H1 (cell line): ENCODE measurements around the gene CASP12. TPM values are rescaled to one million over a fixed set of nuclear protein-coding genes. Genes with fewer than 3 reads are reported as not detected.

Source experiments
- CTCF ChIA-PET: fragments of 300-600 bp; sonication (Branson Sonifier 250); formaldehyde crosslinking; loops from one replicate; lab custom pipeline; 2021; ENCODE audit not compliant: partially characterized antibody; lab: Charles Lee
- POLR2A ChIA-PET: fragments of 300-600 bp; sonication (Branson Sonifier 250); formaldehyde crosslinking; loops from one replicate; lab custom pipeline; 2021; ENCODE audit warnings: inconsistent platforms; ENCODE audit not compliant: partially characterized antibody; lab: Charles Lee
- DNase-seq, 2 experiments: peaks; one replicate each; pipeline versions ENCODE4 v3.0.0 to v3.0.0-alpha.2; 2010 to 2022; ENCODE audit warnings: low spot score in 2 of 2, low read depth in 1 of 2, mixed read lengths in 1 of 2
- FAIRE-seq: peaks from 2 replicates; lab custom pipeline; 2011; peaks lifted over from hg19 to GRCh38; lab: Jason Lieb, UNC
- H2AFZ ChIP-seq: 2 replicates; pipeline ENCODE4 v1.8.1; 2012; ENCODE audit warnings: low read length, inconsistent platforms
- H2AK5ac ChIP-seq: 2 replicates; pipeline ENCODE4 v1.6.1; 2013; ENCODE audit warnings: low read depth, low read length
- H2BK120ac ChIP-seq: replicated peaks from 2 replicates; pipeline ENCODE3; 2013; ENCODE audit warnings: low read depth, low read length, inconsistent platforms
- H2BK12ac ChIP-seq: 2 replicates; pipeline ENCODE4 v1.6.1; 2013; ENCODE audit warnings: low read depth, low read length
- H2BK15ac ChIP-seq: 2 replicates; pipeline ENCODE4 v1.6.1; 2013; ENCODE audit warnings: low read length
- H2BK20ac ChIP-seq: 2 replicates; pipeline ENCODE4 v1.6.1; 2013; ENCODE audit warnings: low read length
- H2BK5ac ChIP-seq: 2 replicates; pipeline ENCODE4 v1.6.1; 2013; ENCODE audit warnings: low read depth, low read length
- H3K14ac ChIP-seq: 2 replicates; pipeline ENCODE4 v1.6.1; 2013; ENCODE audit warnings: inconsistent platforms; ENCODE audit not compliant: insufficient read length
- H3K18ac ChIP-seq: 2 replicates; pipeline ENCODE4 v1.6.1; 2013; ENCODE audit warnings: low read length; ENCODE audit errors: extremely low read depth
- H3K23ac ChIP-seq: 2 replicates; pipeline ENCODE4 v1.6.1; 2013; ENCODE audit warnings: inconsistent platforms; ENCODE audit not compliant: insufficient read length
- H3K23me2 ChIP-seq: 2 replicates; pipeline ENCODE4 v1.6.1; 2013; ENCODE audit warnings: low read depth, low read length
- H3K27ac ChIP-seq: 2 replicates; pipeline ENCODE4 v1.6.1; 2011; ENCODE audit warnings: low read depth, low read length, inconsistent platforms
- H3K27me3 ChIP-seq, 4 experiments: replicated peaks in 1 of 4; 1 replicate in 1 of 4; 2 replicates in 3 of 4; pipeline versions ENCODE4 v1.6.1 to v1.8.1; 2011 to 2013; ENCODE audit warnings: low read length in 3 of 4, mild to moderate bottlenecking in 3 of 4, inconsistent platforms in 2 of 4, mixed read lengths in 2 of 4, moderate library complexity in 1 of 4; ENCODE audit not compliant: control insufficient read depth in 3 of 4, insufficient read depth in 3 of 4; ENCODE audit errors: extremely low read depth in 1 of 4
- H3K36me3 ChIP-seq, 4 experiments: 2 replicates each; pipeline versions ENCODE4 v1.6.1 to v1.8.1; 2011 to 2013; ENCODE audit warnings: mild to moderate bottlenecking in 4 of 4, low read length in 3 of 4, moderate library complexity in 2 of 4, control low read depth in 1 of 4, inconsistent platforms in 1 of 4; ENCODE audit not compliant: insufficient read depth in 4 of 4, control insufficient read depth in 2 of 4
- H3K4ac ChIP-seq: replicated peaks from 2 replicates; pipeline ENCODE3; 2013; ENCODE audit warnings: low read length, low read depth, mixed read lengths, inconsistent platforms; ENCODE audit not compliant: insufficient read length
- H3K4me1 ChIP-seq, 4 experiments: replicated peaks in 1 of 4; 1 replicate in 1 of 4; 2 replicates in 3 of 4; pipeline versions ENCODE4 v1.6.1 to v1.8.1; 2011 to 2013; ENCODE audit warnings: low read length in 3 of 4, inconsistent platforms in 2 of 4, mixed read lengths in 1 of 4; ENCODE audit not compliant: insufficient read depth in 4 of 4, control insufficient read depth in 3 of 4
- H3K4me2 ChIP-seq, 2 experiments: 2 replicates each; pipeline versions ENCODE4 v1.6.1 to v1.8.1; 2011 to 2013; ENCODE audit warnings: low read depth in 2 of 2, low read length in 2 of 2, control low read depth in 1 of 2, inconsistent platforms in 1 of 2, mild to moderate bottlenecking in 1 of 2; ENCODE audit not compliant: insufficient read depth in 1 of 2
- H3K4me3 ChIP-seq, 4 experiments: fragments of 200-600, 300-600 bp in 1 of 4; sonication (generic), shearing (Covaris generic), sonication (Bioruptor Twin) in 1 of 4; 2 replicates each; pipeline versions ENCODE4 v1.5.1 to v1.8.1; 2011 to 2016; ENCODE audit warnings: low read length in 4 of 4, low read depth in 3 of 4, control low read depth in 2 of 4, inconsistent platforms in 2 of 4, mild to moderate bottlenecking in 2 of 4, mixed read lengths in 1 of 4, moderate library complexity in 1 of 4; ENCODE audit not compliant: insufficient read depth in 2 of 4; ENCODE audit errors: extremely low read depth in 1 of 4
- H3K56ac ChIP-seq: replicated peaks from 2 replicates; pipeline ENCODE3; 2013; ENCODE audit warnings: low read depth, mild to moderate bottlenecking, mixed read lengths, low read length, inconsistent platforms; ENCODE audit not compliant: insufficient read length
- H3K79me1 ChIP-seq: 2 replicates; pipeline ENCODE4 v1.6.1; 2013; ENCODE audit warnings: low read depth, low read length, control low read depth
- H3K79me2 ChIP-seq, 2 experiments: 2 replicates each; pipeline versions ENCODE4 v1.6.1 to v1.8.1; 2012 to 2013; ENCODE audit warnings: low read length in 2 of 2, mild to moderate bottlenecking in 2 of 2, inconsistent platforms in 1 of 2; ENCODE audit not compliant: insufficient read depth in 2 of 2, control insufficient read depth in 1 of 2
- H3K9ac ChIP-seq, 4 experiments: replicated peaks in 1 of 4; 1 replicate in 1 of 4; 2 replicates in 3 of 4; pipeline versions ENCODE4 v1.6.1 to v1.8.1; 2011 to 2013; ENCODE audit warnings: low read depth in 3 of 4, low read length in 3 of 4, control low read depth in 2 of 4, mild to moderate bottlenecking in 2 of 4, moderate library complexity in 2 of 4, inconsistent platforms in 1 of 4; ENCODE audit errors: extremely low read depth in 1 of 4
- H3K9me3 ChIP-seq, 2 experiments: 2 replicates each; pipeline versions ENCODE4 v1.6.1 to v1.8.1; 2012 to 2013; ENCODE audit warnings: mild to moderate bottlenecking in 2 of 2, moderate library complexity in 2 of 2, control low read depth in 1 of 2, inconsistent platforms in 1 of 2, low read depth in 1 of 2, low read length in 1 of 2, mixed read lengths in 1 of 2; ENCODE audit not compliant: insufficient read depth in 2 of 2
- H4K20me1 ChIP-seq, 2 experiments: replicated peaks in 1 of 2; 2 replicates each; pipeline versions ENCODE3 to v1.8.1; 2011 to 2013; ENCODE audit warnings: inconsistent platforms in 2 of 2, low read length in 2 of 2, mild to moderate bottlenecking in 1 of 2; ENCODE audit not compliant: insufficient read depth in 2 of 2, control insufficient read depth in 1 of 2
- H4K5ac ChIP-seq: 2 replicates; pipeline ENCODE4 v1.6.1; 2013; ENCODE audit warnings: low read length, low read depth, mixed read lengths, inconsistent platforms; ENCODE audit not compliant: insufficient read length
- H4K8ac ChIP-seq: 2 replicates; pipeline ENCODE4 v1.8.0; 2013; ENCODE audit warnings: mild to moderate bottlenecking, moderate library complexity, low read length, inconsistent platforms; ENCODE audit not compliant: insufficient read depth; ENCODE audit errors: extremely low read depth
- H4K91ac ChIP-seq: replicated peaks from 2 replicates; pipeline ENCODE3; 2013; ENCODE audit warnings: low read length, mixed read lengths, inconsistent platforms; ENCODE audit not compliant: insufficient read length
- CBX5 ChIP-seq: fragments of 300-800, 300-1000 bp; sonication (generic); IDR thresholded peaks from 2 replicates; pipeline ENCODE4 v1.7.1; 2016; ENCODE audit warnings: antibody characterized with exemption, low read length, low read depth
- CBX8 ChIP-seq: fragments of 300-800, 300-1000 bp; sonication (generic); IDR thresholded peaks from 2 replicates; pipeline ENCODE4 v1.7.1; 2016; ENCODE audit warnings: low read depth, low read length, borderline replicate concordance
- CTBP2 ChIP-seq: IDR thresholded peaks from 2 replicates; pipeline ENCODE4 v1.7.0; 2011; ENCODE audit warnings: borderline replicate concordance, mild to moderate bottlenecking, moderate library complexity, mixed read lengths, low read length; ENCODE audit not compliant: insufficient read depth, insufficient read length
- EP300 ChIP-seq, 2 experiments: IDR thresholded peaks; 1 replicate in 1 of 2; 2 replicates in 1 of 2; pipeline ENCODE4 v1.6.1; 2011 to 2012; ENCODE audit warnings: low read depth in 2 of 2, low read length in 2 of 2, mild to moderate bottlenecking in 2 of 2, borderline replicate concordance in 1 of 2, inconsistent platforms in 1 of 2, moderate library complexity in 1 of 2
- GABPA ChIP-seq: IDR thresholded peaks from 2 replicates; pipeline ENCODE4 v1.6.1; 2011; ENCODE audit warnings: mild to moderate bottlenecking, low read length, moderate library complexity, borderline replicate concordance; ENCODE audit not compliant: insufficient read depth
- HDAC2 ChIP-seq, 2 experiments: fragments of 300-600 bp in 1 of 2; sonication (generic) in 1 of 2; IDR thresholded peaks; 2 replicates each; pipeline ENCODE4 v1.6.1; 2011 to 2012; ENCODE audit warnings: low read depth in 2 of 2, low read length in 2 of 2, mild to moderate bottlenecking in 2 of 2, moderate library complexity in 2 of 2, borderline replicate concordance in 1 of 2, inconsistent platforms in 1 of 2
- JUN ChIP-seq: IDR thresholded peaks from 2 replicates; pipeline ENCODE4 v1.6.1; 2011; ENCODE audit warnings: low read depth, mild to moderate bottlenecking, improper control_type of control experiment, low read length
- NANOG ChIP-seq: IDR thresholded peaks from 2 replicates; pipeline ENCODE4 v1.6.1; 2011; ENCODE audit warnings: low read length, low read depth, mild to moderate bottlenecking, inconsistent platforms; ENCODE audit not compliant: insufficient read depth, poor library complexity, severe bottlenecking
- NRF1 ChIP-seq: IDR thresholded peaks from 2 replicates; pipeline ENCODE4 v1.6.1; 2011; ENCODE audit warnings: mild to moderate bottlenecking, low read depth, low read length, improper control_type of control experiment
- PHF8 ChIP-seq: fragments of 200-600 bp; sonication (generic); conservative IDR thresholded peaks from 2 replicates; pipeline ENCODE4 v1.7.1; 2012; ENCODE audit warnings: low read depth, mild to moderate bottlenecking, inconsistent platforms, low read length, moderate library complexity
- RFX5 ChIP-seq: IDR thresholded peaks from 2 replicates; pipeline ENCODE4 v1.6.1; 2011; ENCODE audit warnings: low read depth, low read length, improper control_type of control experiment, borderline replicate concordance
- SIX5 ChIP-seq: IDR thresholded peaks from 2 replicates; pipeline ENCODE4 v1.6.1; 2011; ENCODE audit warnings: mild to moderate bottlenecking, low read depth, low read length
- TEAD4 ChIP-seq: IDR thresholded peaks from 2 replicates; pipeline ENCODE4 v1.6.1; 2012; ENCODE audit warnings: low read depth, low read length, inconsistent platforms, mixed read lengths
- WGBS, 2 experiments: shearing (Covaris generic) in 1 of 2; methylation state at CpG; one replicate each; pipeline versions ENCODE4 v1.1.6 to v1.1.7; 2013 to 2015; ENCODE audit warnings: low lambda C conversion rate in 2 of 2, mixed read lengths in 2 of 2, inconsistent platforms in 1 of 2, low coverage in 1 of 2, missing lambda C conversion rate in 1 of 2; ENCODE audit not compliant: insufficient replicate concordance in 2 of 2, insufficient coverage in 1 of 2, insufficient read length in 1 of 2; ENCODE audit errors: extremely low coverage in 1 of 2, missing lambda C conversion rate in 1 of 2; 5-methylcytosine and 5-hydroxymethylcytosine counted together
- polyA plus RNA-seq, 7 experiments: library from polyadenylated mRNA; depleted of rRNA in 3 of 7; stranded (reverse) in 5 of 7; unstranded in 2 of 7; fragments of >200 nt in 5 of 7; fragments of 200-250 nt in 2 of 7; gene quantifications; 1 replicate in 5 of 7; 2 replicates in 1 of 7; 4 replicates in 1 of 7; pipeline versions ENCODE4 v1.2.1 to v1.2.3, GENCODE V29; 2011 to 2013; ENCODE audit warnings: missing spikeins in 2 of 7, mixed read lengths in 2 of 7
- total RNA-seq: library from RNA; stranded (reverse); fragmentation: NEBNext Ultra II Directional; extraction: Animal tissue kit (Norgen Biotek cat#: 25700); gene quantifications from 2 replicates; pipeline ENCODE4 v1.2.1, GENCODE V29; 2021

CASP12 gene
- total and polyA plus RNA-seq, 2 of the 8 experiments (the other 6 are each of a cell fraction or from before 2014, with no cell fraction given), result not detected

- no peak for FAIRE-seq
- TF ChIP-seq SIX5 (no peak), GABPA (no peak), CBX8 (no peak), PHF8 (no peak), CTBP2 (no peak), HDAC2 (IDR thresholded peaks at IDR 0.05; ENCODE audit: borderline replicate concordance in 1 of 2, low read depth in 2 of 2, low read length in 2 of 2) (no peak), NANOG (no peak), RFX5 (no peak), EP300 (IDR thresholded peaks at IDR 0.05; ENCODE audit: borderline replicate concordance in 1 of 2, low read depth in 2 of 2, low read length in 2 of 2) (no peak), JUN (no peak), TEAD4 (no peak), CBX5 (no peak), NRF1 (no peak)
Measured at GRCh38 chr11:104841973-104842525, 56.2 kb downstream of the CASP12 start.

More at GRCh38 chr11:104841973-104842525, 56.2 kb downstream of the CASP12 start:
- Histone ChIP-seq H3K4me2 (no peak overlapping the region), H2BK5ac (no peak overlapping the region), H3K79me1 (no peaks in the 10 kb centered on the region), H3K79me2 (no peaks in the 10 kb centered on the region), H3K9me3 (0 out of 4 replicates have a peak, but pooled peaks cover 0 to 5% of the 10 kb centered on the region in 2 experiments), H3K4me3 (no peak overlapping the region), H2BK12ac (no peak overlapping the region), H3K56ac (no peak overlapping the region), H3K23me2 (no peaks in the 10 kb centered on the region), H3K36me3 (peaks cover 0 to 3% (median 0%) of the 10 kb centered on the region in 4 experiments; a peak in 1 of 8 replicates), H2AK5ac (no peak overlapping the region), H2BK20ac (no peak overlapping the region), H3K14ac (no peak overlapping the region), H3K4me1 (no peaks in the 10 kb centered on the region), H3K18ac (no peak overlapping the region), H3K9ac (no peak overlapping the region), H3K4ac (no peak overlapping the region), H4K20me1 (no peaks in the 10 kb centered on the region), H3K23ac (no peak overlapping the region), H2AFZ (no peak overlapping the region), H3K27me3 (no peaks in the 10 kb centered on the region), H4K8ac (no peak overlapping the region), H4K5ac (no peak overlapping the region), H4K91ac (no peak overlapping the region), H3K27ac (no peak overlapping the region), H2BK120ac (no peak overlapping the region), H2BK15ac (no peak overlapping the region)
- WGBS, 2 experiments, result 93% methylated on average over 2 of the region's 2 CpGs; no CpG with 5 or more reads in 1 of the 2 experiments
- ChIA-PET POLR2A (no interaction called here), CTCF (no interaction called here)
- DNase-seq, result no peak
